Tibial artery (tissue), 4 donors: ENCODE data around the gene NKG7.

Source experiments
- DNase-seq, 2 donors: peaks; one replicate each; pipeline ENCODE4 v3.0.0-alpha.2; 2019
- H3K27ac ChIP-seq, 2 donors: fragments of 200-600 bp; sonication (generic) in 1 of 2; 1 replicate in 1 of 2; 2 replicates in 1 of 2; pipeline ENCODE4 v1.5.1; 2018 to 2019; ENCODE audit warnings: mild to moderate bottlenecking in 1 of 2
- H3K27me3 ChIP-seq, 2 donors: fragments of 200-600 bp; sonication (generic) in 1 of 2; one replicate each; pipeline versions ENCODE4 v1.5.1 to v1.6.0; 2016 to 2019
- H3K36me3 ChIP-seq, 3 donors: fragments of 200-600 bp; sonication (generic) in 2 of 3; one replicate each; pipeline ENCODE4 v1.5.1; 2016 to 2019; ENCODE audit warnings: mild to moderate bottlenecking in 2 of 3
- H3K4me1 ChIP-seq, 4 donors: fragments of 200-600 bp; sonication (generic) in 2 of 4; 1 replicate in 3 of 4; 2 replicates in 1 of 4; pipeline ENCODE4 v1.5.1; 2016 to 2019
- H3K4me3 ChIP-seq, 2 donors: fragments of 200-600 bp; sonication (generic) in 1 of 2; 1 replicate in 1 of 2; 2 replicates in 1 of 2; pipeline ENCODE4 v1.5.1; 2018 to 2019; ENCODE audit warnings: mild to moderate bottlenecking in 2 of 2
- H3K9me3 ChIP-seq, 3 donors: fragments of 200-600 bp; sonication (generic) in 1 of 3; one replicate each; pipeline ENCODE4 v1.5.1; 2016 to 2019
- CTCF ChIP-seq, 2 experiments: fragments of 200-600 bp in 1 of 2; fragments of 450-650 bp in 1 of 2; IDR thresholded peaks; one replicate each; pipeline ENCODE4 v1.5.1; 2017 to 2019; ENCODE audit warnings: antibody characterized with exemption in 2 of 2, mild to moderate bottlenecking in 1 of 2, moderate library complexity in 1 of 2
- intact Hi-C: fragments of 100-400 bp; cut with DNase I; formaldehyde crosslinking; loops from one replicate; pipeline ENCODE4 v1.15.0; 2023; ENCODE audit warnings: low total_unique reads

NKG7 gene

GRCh38 chr19:51337141-51337860 is 35.2 kb downstream of the NKG7 start:
- Histone ChIP-seq H3K27me3 (no peaks in the 10 kb centered on the region), H3K36me3 (peaks cover 0 to 3% (median 0%) of the 10 kb centered on the region in 3 donors), H3K9me3 (no peaks in the 10 kb centered on the region), H3K4me3 (no peak overlapping the region), H3K27ac (no peak overlapping the region), H3K4me1 (peaks cover 0 to 18% (median 11%) of the 10 kb centered on the region in 4 donors)
- intact Hi-C loops, result loop anchor here (5.0 to 10.0 kb wide), 2 partner anchors 100 to 258 kb away; no protein-coding TSS in a partner anchor
- no peak for TF ChIP-seq CTCF (IDR thresholded peaks at IDR 0.05)
- DNase-seq, result no peak

- no peak overlapping the region for H3K27ac ChIP-seq
- H3K9me3 ChIP-seq, result no peaks in the 10 kb centered on the region
- peaks cover 0 to 10% (median 5%) of the 10 kb centered on the region in 3 donors for H3K36me3 ChIP-seq
- peaks cover 0 to 24% of the 10 kb centered on the region in 2 donors for H3K27me3 ChIP-seq
- intact Hi-C loops, result loop anchor here (10.0 kb wide), 1 partner anchor 261 kb away; no protein-coding TSS in a partner anchor
- TF ChIP-seq CTCF (IDR thresholded peaks at IDR 0.05), result no peak
- peaks cover 0 to 7% (median 6%) of the 10 kb centered on the region in 4 donors for H3K4me1 ChIP-seq
- DNase-seq, result no peak
- no peak overlapping the region for H3K4me3 ChIP-seq
Measured at GRCh38 chr19:51333836-51334460, 38.5 kb downstream of the NKG7 start.

GRCh38 chr19:51331716-51332115 is 40.7 kb downstream of the NKG7 start:
- intact Hi-C loops, result loop anchor here (10.0 kb wide), 1 partner anchor 263 kb away; no protein-coding TSS in a partner anchor
- Histone ChIP-seq H3K27me3 (peaks cover 0 to 46% of the 10 kb centered on the region in 2 donors), H3K9me3 (no peaks in the 10 kb centered on the region), H3K36me3 (peaks cover 0 to 10% (median 5%) of the 10 kb centered on the region in 3 donors), H3K4me3 (no peak overlapping the region), H3K27ac (no peak overlapping the region), H3K4me1 (peaks cover 0 to 13% (median 6%) of the 10 kb centered on the region in 4 donors)
- no peak for DNase-seq
- no peak for TF ChIP-seq CTCF (IDR thresholded peaks at IDR 0.05)

- no peak for DNase-seq
- H3K9me3 ChIP-seq, result no peaks in the 10 kb centered on the region
- H3K27ac ChIP-seq, result no peak overlapping the region
- H3K4me1 ChIP-seq, result peaks cover 0 to 14% (median 7%) of the 10 kb centered on the region in 4 donors
- intact Hi-C loops, result loop anchor here (10.0 kb wide), 1 partner anchor 264 kb away; no protein-coding TSS in a partner anchor
- H3K4me3 ChIP-seq, result no peak overlapping the region
- no peak for TF ChIP-seq CTCF (IDR thresholded peaks at IDR 0.05)
- H3K36me3 ChIP-seq, result peaks cover 0 to 10% (median 5%) of the 10 kb centered on the region in 3 donors
- H3K27me3 ChIP-seq, result peaks cover 0 to 51% of the 10 kb centered on the region in 2 donors
Measured at GRCh38 chr19:51331193-51331592, 41.3 kb downstream of the NKG7 start.

- no peak for DNase-seq
- Histone ChIP-seq H3K4me3 (no peak overlapping the region), H3K36me3 (peaks cover 0 to 10% (median 5%) of the 10 kb centered on the region in 3 donors), H3K9me3 (no peaks in the 10 kb centered on the region), H3K27me3 (peaks cover 0 to 55% of the 10 kb centered on the region in 2 donors), H3K27ac (no peak overlapping the region), H3K4me1 (peaks cover 0 to 14% (median 7%) of the 10 kb centered on the region in 4 donors)
- intact Hi-C loops, result loop anchor here (10.0 kb wide), 1 partner anchor 264 kb away; no protein-coding TSS in a partner anchor
- no peak for TF ChIP-seq CTCF (IDR thresholded peaks at IDR 0.05)
Measured at GRCh38 chr19:51330366-51330765, 42.1 kb downstream of the NKG7 start.
